SJSA1 (cell line): Measurements from ENCODE around the gene TEX261. TPM values are rescaled to one million over a fixed set of nuclear protein-coding genes. Genes with fewer than 3 reads are reported as not detected.

Experiments used
- DNase-seq, 2 experiments: peaks; one replicate each; pipeline ENCODE4 v3.0.0-alpha.2; 2015 to 2020; ENCODE audit warnings: low spot score in 2 of 2, low read depth in 1 of 2
- H3K27ac ChIP-seq: fragments of 250-450 bp; sonication (Bioruptor Pico); 2 replicates; pipeline ENCODE4 v1.5.1; 2020; ENCODE audit warnings: mild to moderate bottlenecking, moderate library complexity
- H3K27me3 ChIP-seq: fragments of 250-450 bp; sonication (Bioruptor Pico); replicated peaks from 2 replicates; pipeline ENCODE4 v1.5.1; 2020; ENCODE audit warnings: mild to moderate bottlenecking, moderate library complexity
- H3K36me3 ChIP-seq: fragments of 250-450 bp; sonication (Bioruptor Pico); 2 replicates; pipeline ENCODE4 v1.5.1; 2020; ENCODE audit warnings: mild to moderate bottlenecking
- H3K4me1 ChIP-seq: fragments of 250-450 bp; sonication (Bioruptor Pico); replicated peaks from 2 replicates; pipeline ENCODE4 v1.6.1; 2021; ENCODE audit warnings: mild to moderate bottlenecking
- H3K4me3 ChIP-seq: fragments of 250-450 bp; sonication (Bioruptor Pico); 2 replicates; pipeline ENCODE4 v1.5.1; 2020; ENCODE audit warnings: mild to moderate bottlenecking
- H3K9me3 ChIP-seq: fragments of 250-450 bp; sonication (Bioruptor Pico); replicated peaks from 2 replicates; pipeline ENCODE4 v1.5.1; 2020; ENCODE audit warnings: mild to moderate bottlenecking
- total RNA-seq: library from RNA; depleted of rRNA; stranded (reverse); fragments of >200 nt; shearing (Covaris generic); gene quantifications from 2 replicates; pipeline ENCODE4 v1.2.3, GENCODE V29; 2014

The TEX261 gene
- total RNA-seq, 1 experiment from 2014 or later = 50.5 TPM

DNA sequence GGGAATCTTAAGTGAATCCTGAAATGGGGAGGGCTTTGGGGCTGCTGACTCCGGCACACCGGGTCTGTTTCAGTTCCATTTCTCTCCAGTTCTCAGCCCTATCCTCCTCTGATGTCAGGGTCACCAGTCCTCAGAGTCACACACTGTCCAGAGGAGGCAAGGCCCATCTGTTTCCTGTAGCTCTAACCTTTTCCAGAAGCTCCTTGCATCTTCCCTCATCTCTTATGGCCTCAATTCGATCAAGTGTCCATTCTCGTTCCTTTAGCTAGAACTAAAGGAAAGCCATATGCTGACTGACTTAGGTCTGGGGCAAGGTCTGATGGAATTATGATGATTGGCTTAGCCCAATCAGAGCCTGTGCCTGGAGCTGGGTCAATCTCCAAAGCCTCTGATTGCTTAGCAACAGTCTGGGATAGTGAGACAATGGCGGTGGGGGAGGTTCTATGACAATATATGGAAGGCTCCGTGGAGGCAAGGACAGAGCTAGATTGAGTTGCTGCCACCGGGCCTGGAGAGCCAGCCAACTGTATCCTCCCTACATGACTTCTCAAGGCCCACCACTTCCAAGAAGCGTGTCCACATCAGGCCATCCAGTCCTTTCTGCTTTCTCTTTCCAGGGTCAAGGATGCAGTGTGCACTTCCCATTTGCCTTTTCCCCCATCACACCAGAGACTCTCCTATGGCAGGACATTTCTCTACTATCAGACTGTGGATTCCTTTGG lies 11.0 kb downstream of the TEX261 start:
- no peaks in the 10 kb centered on the region for H3K27me3 ChIP-seq
- peak in 1 of 2 experiments; percentile 17 for DNase-seq
- H3K9me3 ChIP-seq = no peaks in the 10 kb centered on the region
- no peak overlapping the region for H3K4me3 ChIP-seq
- no peaks in the 10 kb centered on the region for H3K4me1 ChIP-seq
- H3K27ac ChIP-seq = no peak overlapping the region
- peaks cover 40% of the 10 kb centered on the region for H3K36me3 ChIP-seq

DNA sequence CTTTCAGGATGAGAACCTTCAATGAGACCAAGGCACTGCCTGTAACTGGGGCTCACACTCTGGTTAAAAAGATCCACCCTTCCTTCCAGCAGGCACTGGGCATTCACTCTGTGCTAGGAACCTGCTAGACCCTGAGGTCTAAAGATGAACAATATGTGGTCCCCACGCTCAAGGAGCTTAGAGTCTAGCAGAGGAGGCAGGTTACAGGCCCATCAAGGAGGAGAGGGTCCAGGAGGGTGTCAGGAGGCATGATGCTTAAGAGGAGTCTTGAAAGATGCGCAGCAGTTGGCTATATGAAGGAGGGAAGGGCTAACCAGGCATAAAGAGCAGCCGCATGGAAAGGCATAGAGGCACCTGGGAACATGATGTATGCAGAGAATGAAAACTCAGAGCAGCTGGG lies 11.7 kb downstream of the TEX261 start:
- no peak overlapping the region for H3K27ac ChIP-seq
- H3K4me1 ChIP-seq = no peaks in the 10 kb centered on the region
- no peak overlapping the region for H3K4me3 ChIP-seq
- peak in 1 of 2 experiments; percentile 19 for DNase-seq
- peaks cover 33% of the 10 kb centered on the region for H3K36me3 ChIP-seq
- no peaks in the 10 kb centered on the region for H3K9me3 ChIP-seq
- no peaks in the 10 kb centered on the region for H3K27me3 ChIP-seq

DNA sequence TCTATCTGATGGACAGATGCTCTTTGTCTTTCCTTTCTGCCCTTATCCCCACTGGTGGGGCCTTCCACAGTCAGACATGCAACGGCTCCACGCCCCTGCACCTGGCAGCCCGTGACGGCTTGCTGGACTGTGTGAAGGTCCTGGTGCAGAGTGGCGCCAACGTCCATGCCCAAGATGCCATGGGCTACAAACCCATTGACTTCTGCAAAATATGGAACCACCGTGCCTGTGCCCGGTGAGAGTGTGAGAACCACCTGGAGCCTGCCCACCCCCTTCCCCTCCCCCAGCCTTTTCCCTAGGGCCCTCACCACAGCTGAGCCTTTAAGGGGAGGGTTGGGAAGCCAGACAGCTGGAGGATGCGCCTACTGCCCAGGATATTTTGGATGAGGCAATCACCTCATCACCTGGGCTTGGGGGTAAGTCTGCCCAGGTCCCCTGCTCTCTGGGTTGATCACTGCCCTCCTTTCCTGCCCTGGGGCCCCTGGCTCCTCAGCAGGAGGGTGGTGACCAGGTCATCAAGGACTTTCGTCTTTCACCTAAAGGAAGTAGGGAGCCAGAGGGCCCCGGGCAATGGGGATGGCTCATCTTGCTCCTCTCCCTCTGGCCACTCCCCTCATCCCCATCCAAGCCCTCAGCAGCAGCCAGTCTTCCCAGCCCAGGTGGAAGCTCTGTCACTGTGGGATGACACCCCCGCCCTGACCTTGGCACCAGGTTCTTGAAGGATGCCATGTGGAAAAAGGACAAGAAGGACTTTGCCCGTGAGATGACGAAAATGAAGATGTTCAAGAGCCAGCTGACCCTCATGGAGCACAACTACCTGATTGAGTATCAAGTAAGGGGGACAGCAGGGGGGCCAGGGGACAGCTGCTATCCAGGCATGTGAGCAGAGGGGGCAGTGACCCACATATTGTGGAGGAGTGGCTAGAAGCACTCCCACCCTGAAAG lies 12.5 kb downstream of the TEX261 start:
- no peaks in the 10 kb centered on the region for H3K9me3 ChIP-seq
- no peak overlapping the region for H3K4me3 ChIP-seq
- H3K36me3 ChIP-seq = peaks cover 26% of the 10 kb centered on the region
- DNase-seq = peak in 1 of 2 experiments; percentile 32
- H3K4me1 ChIP-seq = no peaks in the 10 kb centered on the region
- H3K27me3 ChIP-seq = no peaks in the 10 kb centered on the region
- no peak overlapping the region for H3K27ac ChIP-seq

DNA sequence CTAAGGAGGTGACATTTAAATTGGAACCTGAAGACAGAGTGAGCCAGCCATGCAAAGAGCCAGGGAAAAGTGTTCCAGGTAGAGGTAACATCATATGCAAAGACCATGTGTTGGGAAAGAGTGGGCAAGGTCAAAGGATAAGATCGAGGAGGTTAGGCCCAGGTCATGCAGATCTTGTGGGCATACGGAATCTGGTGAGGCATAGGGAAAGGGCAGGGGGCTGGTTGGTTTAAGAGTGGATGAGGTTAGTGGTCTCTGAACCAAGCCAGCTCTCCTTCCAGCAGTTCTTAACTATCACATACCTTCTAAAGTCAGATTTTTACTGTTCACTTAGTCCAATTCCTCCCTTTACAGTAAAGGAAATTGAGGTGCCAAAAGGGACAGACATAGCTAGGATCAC lies 13.3 kb downstream of the TEX261 start:
- Histone ChIP-seq H3K27ac (no peak overlapping the region), H3K9me3 (no peaks in the 10 kb centered on the region), H3K36me3 (peaks cover 19% of the 10 kb centered on the region), H3K4me1 (no peaks in the 10 kb centered on the region; the same call in 1 of the 2 replicates), H3K27me3 (no peaks in the 10 kb centered on the region), H3K4me3 (no peak overlapping the region)
- no peak for DNase-seq

DNA sequence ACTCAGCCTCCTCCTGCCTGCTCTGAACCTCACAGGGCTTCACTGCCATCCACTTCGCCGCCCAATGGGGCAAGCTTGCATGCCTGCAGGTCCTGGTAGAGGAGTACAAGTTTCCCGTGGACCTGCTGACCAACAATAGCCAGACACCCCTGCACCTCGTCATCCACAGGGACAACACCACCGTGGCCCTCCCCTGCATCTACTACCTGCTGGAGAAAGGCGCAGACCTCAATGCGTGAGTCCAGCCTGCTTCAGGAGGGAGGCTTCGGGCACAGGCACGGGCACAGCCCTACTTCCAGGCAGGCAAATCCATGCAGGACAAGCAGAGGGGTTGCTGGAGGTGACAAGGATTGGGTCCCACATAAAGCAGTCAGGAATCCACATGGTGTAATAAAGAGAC lies 15.0 kb downstream of the TEX261 start:
- H3K27ac ChIP-seq = no peak overlapping the region
- no peaks in the 10 kb centered on the region for H3K9me3 ChIP-seq
- peaks cover 5% of the 10 kb centered on the region; the same call in 1 of the 2 replicates for H3K36me3 ChIP-seq
- H3K27me3 ChIP-seq = no peaks in the 10 kb centered on the region
- no peak for DNase-seq
- H3K4me3 ChIP-seq = no peak overlapping the region
- no peaks in the 10 kb centered on the region; the same call in 1 of the 2 replicates for H3K4me1 ChIP-seq

DNA sequence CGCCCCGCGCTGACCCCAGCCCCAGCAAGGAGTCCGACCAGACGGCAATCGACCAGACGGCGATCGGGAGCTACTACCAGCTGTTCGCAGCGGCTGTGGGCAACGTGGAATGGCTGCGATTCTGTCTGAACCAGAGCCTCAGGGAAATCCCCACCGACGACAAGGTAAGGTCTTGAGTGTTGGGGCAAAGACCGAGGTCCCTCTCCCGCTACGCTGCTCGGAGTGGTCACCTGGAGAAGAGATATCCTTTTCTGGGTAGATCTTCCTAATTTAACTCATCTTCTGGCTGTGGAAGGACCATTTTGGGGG lies 15.5 kb downstream of the TEX261 start:
- Histone ChIP-seq H3K4me1 (no peaks in the 10 kb centered on the region; the same call in 1 of the 2 replicates), H3K4me3 (no peak overlapping the region), H3K9me3 (no peaks in the 10 kb centered on the region), H3K27me3 (no peaks in the 10 kb centered on the region), H3K27ac (no peak overlapping the region), H3K36me3 (no peaks in the 10 kb centered on the region; the same call in 1 of the 2 replicates)
- no peak for DNase-seq

DNA sequence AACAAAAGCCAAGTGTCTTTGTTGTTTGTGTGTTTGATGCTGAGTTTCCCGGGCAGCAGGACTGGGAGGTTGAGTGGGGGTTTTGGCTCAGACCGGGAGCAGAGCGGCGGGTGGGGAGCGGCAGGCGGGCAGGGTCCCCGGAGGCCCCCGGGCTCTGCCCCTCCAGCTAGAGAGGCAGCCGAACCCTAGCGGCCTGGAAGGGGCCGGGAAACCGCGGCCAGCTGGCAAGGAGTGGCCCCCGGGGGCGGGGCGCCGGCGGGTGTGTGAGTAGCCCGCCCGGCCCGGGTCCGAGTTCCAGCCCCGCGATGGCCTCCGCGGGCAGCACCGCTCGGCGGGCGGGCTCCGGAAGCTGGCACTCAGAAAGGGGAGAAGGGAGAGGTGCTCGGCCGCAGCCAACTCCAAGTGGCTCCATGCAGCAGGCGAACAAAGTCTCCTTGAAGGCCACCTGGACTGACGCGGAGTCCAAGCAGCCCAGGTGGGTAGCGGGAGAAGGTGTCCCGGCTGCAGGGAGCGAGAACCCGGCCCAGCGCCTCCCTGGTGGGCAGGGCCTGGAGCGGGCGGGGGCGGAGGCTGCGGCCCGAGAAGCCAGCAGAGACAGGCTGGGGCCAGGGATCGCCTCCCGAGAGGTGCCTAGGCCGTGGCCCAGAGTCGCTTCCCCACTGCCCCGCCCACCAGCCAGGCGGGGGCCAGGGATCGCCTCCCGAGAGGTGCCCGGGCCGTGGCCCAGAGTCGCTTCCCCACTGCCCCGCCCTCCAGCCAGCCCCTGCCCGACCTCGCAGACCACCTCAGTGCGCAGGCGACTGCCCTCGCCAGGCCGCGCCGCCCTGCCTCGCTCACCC lies 16.1 kb downstream of the TEX261 start, which contains the start of gene ANKRD53:
TSS of gene ANKRD53 (plus strand) at position 290 of the 839 bp plus-strand sequence. CDS start at position 306, 16 bp downstream.
- H3K4me3 ChIP-seq = peak within 1 kb of the TSS; percentile 47
- no peak for DNase-seq
- no peaks in the 10 kb centered on the region for H3K27me3 ChIP-seq
- H3K36me3 ChIP-seq = no peaks in the 10 kb centered on the region
- no peaks in the 10 kb centered on the region for H3K9me3 ChIP-seq
- no peak within 1 kb of the TSS for H3K27ac ChIP-seq
- no peaks in the 10 kb centered on the region; the same call in 1 of the 2 replicates for H3K4me1 ChIP-seq

DNA sequence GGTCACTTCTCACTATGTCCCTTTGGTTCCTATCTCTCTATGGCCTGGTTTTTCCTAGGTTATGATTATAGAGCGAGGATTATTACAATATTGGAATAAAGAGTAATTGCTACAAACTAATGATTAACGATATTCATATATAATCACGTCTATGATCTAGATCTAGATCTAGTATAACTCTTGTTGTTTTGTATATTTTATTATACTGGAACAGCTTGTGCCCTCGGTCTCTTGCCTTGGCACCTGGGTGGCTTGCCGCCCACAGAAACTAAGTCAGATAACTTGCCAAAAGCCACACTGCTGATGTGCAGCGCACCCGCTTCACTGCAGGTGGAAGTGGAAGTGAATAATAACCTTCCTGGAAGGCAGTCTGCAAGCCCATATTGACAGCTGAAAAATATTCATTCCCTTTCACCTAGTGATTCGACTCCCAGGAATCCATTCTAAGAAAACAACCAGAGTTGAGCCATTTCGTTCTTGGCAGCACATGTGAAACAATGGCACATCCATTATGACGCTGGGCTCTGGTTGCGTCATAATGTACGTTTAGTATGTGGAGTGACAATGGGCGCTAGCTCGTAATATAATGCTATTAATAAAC lies 17.0 kb downstream of the TEX261 start:
- DNase-seq = no peak
- Histone ChIP-seq H3K4me3 (peak overlapping the region; percentile 47), H3K27me3 (no peaks in the 10 kb centered on the region), H3K9me3 (no peaks in the 10 kb centered on the region), H3K27ac (no peak overlapping the region), H3K36me3 (no peaks in the 10 kb centered on the region), H3K4me1 (no peaks in the 10 kb centered on the region; the same call in 1 of the 2 replicates)

DNA sequence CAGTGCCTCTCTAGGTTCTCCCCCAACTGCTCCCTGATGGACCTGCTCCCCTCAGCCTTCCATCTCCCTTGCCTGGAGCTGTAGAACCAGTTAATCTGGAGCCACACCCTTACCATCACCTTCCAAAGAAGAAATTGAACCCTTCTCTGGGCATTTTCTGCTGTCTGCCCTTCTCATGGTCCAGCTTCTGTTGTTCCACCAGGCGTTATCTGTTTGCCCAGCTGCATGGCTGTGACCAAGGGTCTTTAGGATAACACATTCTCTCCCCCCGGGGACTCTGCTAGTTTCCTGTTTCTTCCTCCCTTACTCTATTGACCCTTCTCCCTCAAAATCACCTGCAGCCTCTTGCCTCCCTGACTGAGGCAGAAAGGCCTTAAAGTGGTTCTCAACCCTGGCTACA lies 19.4 kb downstream of the TEX261 start:
- no peak for DNase-seq
- Histone ChIP-seq H3K4me1 (no peaks in the 10 kb centered on the region; the same call in 1 of the 2 replicates), H3K27me3 (no peaks in the 10 kb centered on the region), H3K4me3 (no peak overlapping the region), H3K36me3 (no peaks in the 10 kb centered on the region), H3K9me3 (no peaks in the 10 kb centered on the region), H3K27ac (no peak overlapping the region)

DNA sequence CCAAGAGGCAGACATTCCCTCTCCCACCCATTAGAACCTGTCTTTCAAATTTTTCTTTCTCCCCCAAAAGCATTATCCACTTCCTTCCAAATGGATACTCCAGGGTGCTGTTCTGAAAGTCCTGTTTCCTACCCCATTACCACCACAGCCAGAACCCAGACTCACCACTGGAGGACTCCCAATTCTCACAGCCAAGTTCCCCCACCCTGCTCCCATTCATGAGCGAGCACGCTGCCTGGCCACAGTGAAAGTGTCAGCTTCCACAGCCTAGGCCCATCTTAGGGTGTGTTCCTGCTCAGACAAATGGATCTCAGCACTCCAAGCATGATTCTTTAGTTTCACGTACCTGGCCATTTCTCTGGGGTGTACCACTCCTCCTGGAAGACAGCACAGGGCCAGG lies 20.1 kb downstream of the TEX261 start:
- Histone ChIP-seq H3K27me3 (no peaks in the 10 kb centered on the region), H3K9me3 (no peaks in the 10 kb centered on the region), H3K36me3 (no peaks in the 10 kb centered on the region), H3K27ac (no peak overlapping the region), H3K4me3 (no peak overlapping the region), H3K4me1 (no peaks in the 10 kb centered on the region; the same call in 1 of the 2 replicates)
- DNase-seq = no peak

DNA sequence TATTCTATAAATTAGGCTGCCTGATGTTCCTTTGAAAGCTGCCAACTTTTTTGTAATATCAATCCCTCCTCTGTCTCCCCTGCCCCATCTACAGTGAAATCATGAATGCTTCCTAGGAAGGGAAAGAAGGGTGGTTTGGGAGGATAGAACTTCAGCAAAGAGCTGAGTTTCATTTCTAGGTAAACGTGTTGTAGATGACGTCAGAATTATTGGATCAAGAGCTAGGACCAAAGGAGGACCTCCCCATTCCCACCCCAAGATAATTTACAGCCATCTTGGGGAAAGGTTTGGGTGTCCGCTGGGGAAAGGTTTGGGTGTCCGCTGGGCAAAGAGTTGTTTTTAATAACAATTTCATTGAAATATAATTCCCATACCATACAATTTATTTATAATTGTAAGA lies 27.5 kb downstream of the TEX261 start:
- H3K4me3 ChIP-seq = no peak overlapping the region
- H3K27ac ChIP-seq = no peak overlapping the region
- H3K27me3 ChIP-seq = peaks cover 11% of the 10 kb centered on the region
- H3K36me3 ChIP-seq = no peaks in the 10 kb centered on the region
- no peaks in the 10 kb centered on the region for H3K9me3 ChIP-seq
- DNase-seq = no peak
- peaks cover 6% of the 10 kb centered on the region for H3K4me1 ChIP-seq

DNA sequence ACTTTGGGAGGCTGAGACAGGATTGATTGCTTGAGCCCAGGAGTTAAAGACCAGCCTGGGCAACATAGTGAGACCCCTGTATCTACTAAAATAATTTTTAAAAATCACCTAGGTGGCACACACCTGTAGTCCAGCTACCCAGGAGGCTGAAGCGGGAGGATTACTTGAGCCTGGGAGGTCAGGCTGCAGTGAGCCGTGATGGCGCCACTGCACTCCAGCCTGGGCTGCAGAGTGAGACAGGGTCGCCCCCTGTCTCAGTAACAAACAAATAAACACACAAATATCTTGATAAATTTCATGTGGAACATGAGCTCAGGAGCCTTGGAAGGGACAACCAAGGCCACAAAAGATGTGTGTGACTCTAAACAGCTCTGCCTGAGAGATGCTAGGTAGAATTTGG lies 28.0 kb downstream of the TEX261 start:
- Histone ChIP-seq H3K27me3 (peaks cover 11% of the 10 kb centered on the region), H3K27ac (no peak overlapping the region), H3K9me3 (no peaks in the 10 kb centered on the region), H3K4me1 (peaks cover 6% of the 10 kb centered on the region), H3K4me3 (no peak overlapping the region), H3K36me3 (no peaks in the 10 kb centered on the region)
- DNase-seq = peak in 1 of 2 experiments; percentile 10

DNA sequence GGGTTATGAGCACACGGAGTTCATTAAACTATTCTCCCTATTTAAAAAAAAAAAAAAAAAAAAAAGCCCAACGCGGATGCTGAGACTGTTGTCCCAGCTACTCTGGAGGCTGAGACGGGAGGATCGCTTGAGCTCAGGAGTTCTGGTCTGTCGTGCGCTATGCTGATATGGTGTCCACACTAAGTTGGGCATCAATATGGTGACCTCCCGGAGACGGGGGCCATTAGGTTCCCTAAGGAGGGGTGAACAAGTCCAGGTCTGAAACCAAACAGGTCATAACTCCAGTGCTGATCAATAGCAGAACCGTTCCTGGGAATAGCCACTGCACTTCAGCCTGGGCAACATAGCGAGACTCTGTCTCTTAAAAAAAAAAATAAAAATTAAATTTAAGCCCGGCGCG lies 29.2 kb downstream of the TEX261 start:
- no peaks in the 10 kb centered on the region for H3K9me3 ChIP-seq
- H3K4me1 ChIP-seq = peaks cover 6% of the 10 kb centered on the region
- no peak overlapping the region for H3K27ac ChIP-seq
- no peak overlapping the region; the same call in 1 of the 2 replicates for H3K4me3 ChIP-seq
- peak in 1 of 2 experiments; percentile 25 for DNase-seq
- H3K27me3 ChIP-seq = peaks cover 11% of the 10 kb centered on the region
- no peaks in the 10 kb centered on the region for H3K36me3 ChIP-seq
